Mucosa of stomach (tissue), 1 donor: ENCODE results near the gene ELN.

Experiments
- H3K27me3 ChIP-seq: one replicate; pipeline ENCODE4 v1.7.0; 2013; ENCODE audit warnings: mild to moderate bottlenecking, low read length; ENCODE audit not compliant: control insufficient read depth, insufficient read depth
- H3K36me3 ChIP-seq: one replicate; pipeline ENCODE4 v1.7.0; 2013; ENCODE audit warnings: low read length; ENCODE audit not compliant: control insufficient read depth, insufficient read depth
- H3K4me1 ChIP-seq: one replicate; pipeline ENCODE4 v1.7.0; 2013; ENCODE audit warnings: mild to moderate bottlenecking, low read length; ENCODE audit not compliant: control insufficient read depth, insufficient read depth
- H3K4me3 ChIP-seq: one replicate; pipeline ENCODE4 v1.7.0; 2013; ENCODE audit warnings: low read length
- H3K9ac ChIP-seq: one replicate; pipeline ENCODE4 v1.7.0; 2013; ENCODE audit warnings: mild to moderate bottlenecking, low read length, moderate library complexity
- H3K9me3 ChIP-seq: one replicate; pipeline ENCODE4 v1.7.0; 2013; ENCODE audit warnings: mild to moderate bottlenecking, low read length, moderate library complexity; ENCODE audit not compliant: control insufficient read depth
- donor health status: Pancreatic carcinoma.

Gene ELN

GRCh38 chr7:74018246-74018895, 9.6 kb upstream of the ELN start:
- no peaks in the 10 kb centered on the region for H3K9me3 ChIP-seq
- H3K4me3 ChIP-seq, result no peak overlapping the region
- H3K9ac ChIP-seq, result no peak overlapping the region
- peaks cover 13% of the 10 kb centered on the region for H3K4me1 ChIP-seq
- H3K27me3 ChIP-seq, result peaks cover 17% of the 10 kb centered on the region
- H3K36me3 ChIP-seq, result no peaks in the 10 kb centered on the region

- Histone ChIP-seq H3K36me3 (no peaks in the 10 kb centered on the region), H3K4me3 (no peak overlapping the region), H3K27me3 (peaks cover 24% of the 10 kb centered on the region), H3K4me1 (peaks cover 10% of the 10 kb centered on the region), H3K9me3 (no peaks in the 10 kb centered on the region), H3K9ac (no peak overlapping the region)
Measured at GRCh38 chr7:74019149-74019548, 8.8 kb upstream of the ELN start.

GRCh38 chr7:74020390-74020789, 7.6 kb upstream of the ELN start:
- no peaks in the 10 kb centered on the region for H3K36me3 ChIP-seq
- peaks cover 10% of the 10 kb centered on the region for H3K4me1 ChIP-seq
- no peaks in the 10 kb centered on the region for H3K9me3 ChIP-seq
- peaks cover 29% of the 10 kb centered on the region for H3K27me3 ChIP-seq
- H3K9ac ChIP-seq, result no peak overlapping the region
- no peak overlapping the region for H3K4me3 ChIP-seq

- H3K27me3 ChIP-seq, result peaks cover 42% of the 10 kb centered on the region
- H3K9me3 ChIP-seq, result no peaks in the 10 kb centered on the region
- no peak overlapping the region for H3K4me3 ChIP-seq
- H3K9ac ChIP-seq, result no peak overlapping the region
- no peaks in the 10 kb centered on the region for H3K36me3 ChIP-seq
- H3K4me1 ChIP-seq, result peaks cover 13% of the 10 kb centered on the region
Measured at GRCh38 chr7:74021546-74022320, 6.2 kb upstream of the ELN start.

GRCh38 chr7:74022507-74022906, 5.5 kb upstream of the ELN start:
- Histone ChIP-seq H3K9me3 (no peaks in the 10 kb centered on the region), H3K9ac (no peak overlapping the region), H3K36me3 (no peaks in the 10 kb centered on the region), H3K27me3 (peaks cover 49% of the 10 kb centered on the region), H3K4me1 (peaks cover 13% of the 10 kb centered on the region), H3K4me3 (no peak overlapping the region)

- Histone ChIP-seq H3K4me1 (peaks cover 13% of the 10 kb centered on the region), H3K36me3 (no peaks in the 10 kb centered on the region), H3K9me3 (no peaks in the 10 kb centered on the region), H3K9ac (no peak overlapping the region), H3K4me3 (no peak overlapping the region), H3K27me3 (peaks cover 53% of the 10 kb centered on the region)
Measured at GRCh38 chr7:74023092-74023536, 4.9 kb upstream of the ELN start.

GRCh38 chr7:74023786-74024185, 4.2 kb upstream of the ELN start:
- no peak overlapping the region for H3K9ac ChIP-seq
- H3K4me1 ChIP-seq, result peaks cover 13% of the 10 kb centered on the region
- H3K27me3 ChIP-seq, result peaks cover 60% of the 10 kb centered on the region
- H3K36me3 ChIP-seq, result no peaks in the 10 kb centered on the region
- no peak overlapping the region for H3K4me3 ChIP-seq
- no peaks in the 10 kb centered on the region for H3K9me3 ChIP-seq

GRCh38 chr7:74025146-74025545, 2.8 kb upstream of the ELN start:
- peaks cover 74% of the 10 kb centered on the region for H3K27me3 ChIP-seq
- peaks cover 13% of the 10 kb centered on the region for H3K4me1 ChIP-seq
- no peaks in the 10 kb centered on the region for H3K9me3 ChIP-seq
- H3K4me3 ChIP-seq, result no peak overlapping the region
- H3K36me3 ChIP-seq, result no peaks in the 10 kb centered on the region
- no peak overlapping the region for H3K9ac ChIP-seq

GRCh38 chr7:74025730-74026129, 2.2 kb upstream of the ELN start:
- Histone ChIP-seq H3K4me1 (peaks cover 13% of the 10 kb centered on the region), H3K4me3 (no peak overlapping the region), H3K9ac (no peak overlapping the region), H3K27me3 (peaks cover 75% of the 10 kb centered on the region), H3K9me3 (no peaks in the 10 kb centered on the region), H3K36me3 (no peaks in the 10 kb centered on the region)

GRCh38 chr7:74026406-74026902, 1.5 kb upstream of the ELN start:
- Histone ChIP-seq H3K9me3 (no peaks in the 10 kb centered on the region), H3K36me3 (no peaks in the 10 kb centered on the region), H3K27me3 (peaks cover 78% of the 10 kb centered on the region), H3K4me1 (peaks cover 13% of the 10 kb centered on the region), H3K9ac (no peak overlapping the region), H3K4me3 (no peak overlapping the region)

- H3K4me1 ChIP-seq, result peaks cover 9% of the 10 kb centered on the region
- peaks cover 72% of the 10 kb centered on the region for H3K27me3 ChIP-seq
- H3K9ac ChIP-seq, result no peak overlapping the region
- H3K36me3 ChIP-seq, result no peaks in the 10 kb centered on the region
- H3K9me3 ChIP-seq, result no peaks in the 10 kb centered on the region
- no peak overlapping the region for H3K4me3 ChIP-seq
Measured at GRCh38 chr7:74026903-74027682, 880 bp upstream of the ELN start.
